ENCODE results near the gene CREB5. TPM values are rescaled to one million over a fixed set of nuclear protein-coding genes. Genes with fewer than 3 reads are reported as not detected.

The CREB5 gene
- total RNA-seq, 1 donor from 2014 or later = 13.6 TPM

DNA sequence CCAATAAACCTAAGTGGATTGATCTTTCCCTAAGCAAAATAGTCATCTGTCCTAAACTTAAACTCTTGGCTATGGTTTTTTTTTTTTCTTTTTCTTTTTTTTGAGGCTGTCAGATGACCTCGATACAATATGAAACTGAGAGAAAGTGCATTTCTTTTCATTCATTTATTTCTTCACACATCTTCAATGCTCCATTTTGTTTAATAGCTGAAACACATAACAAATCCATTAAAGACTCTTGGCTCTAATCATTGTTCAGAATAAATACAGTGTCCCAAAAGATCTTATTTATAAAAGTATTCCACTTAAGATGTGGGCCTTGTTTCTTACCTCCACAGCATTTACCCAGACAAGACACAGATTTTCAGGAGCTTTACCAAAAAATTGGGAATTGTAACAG is 350.3 kb downstream of the CREB5 start:
- H3K27me3 Mint-ChIP-seq (ENCODE audit: low read depth) = no peaks in the 10 kb centered on the region
- H3K9me3 Mint-ChIP-seq = no peaks in the 10 kb centered on the region
- peaks cover 15% of the 10 kb centered on the region for H3K4me1 Mint-ChIP-seq

GRCh38 chr7:28766359-28766758 is 354.0 kb downstream of the CREB5 start:
- Mint-ChIP-seq H3K4me3 (no peak overlapping the region), H3K27me3 (ENCODE audit: low read depth) (no peaks in the 10 kb centered on the region), H3K4me1 (no peaks in the 10 kb centered on the region), H3K36me3 (no peaks in the 10 kb centered on the region), H3K27ac (no peak overlapping the region), H3K9me3 (peaks cover 4% of the 10 kb centered on the region)
- no peak for TF ChIP-seq CTCF (IDR thresholded peaks at IDR 0.05; ENCODE audit: unreplicated experiment)
- no peak for DNase-seq (ENCODE audit: low spot score in 2 of 2, unreplicated experiment in 2 of 2)

More for the DNA sequence above, 350.3 kb downstream of the CREB5 start:
- no peak for TF ChIP-seq CTCF (IDR thresholded peaks at IDR 0.05; ENCODE audit: unreplicated experiment)
- no peak for DNase-seq (ENCODE audit: low spot score in 2 of 2, unreplicated experiment in 2 of 2)
- H3K4me3 Mint-ChIP-seq = no peak overlapping the region
- H3K27ac Mint-ChIP-seq = no peak overlapping the region
- H3K36me3 Mint-ChIP-seq = no peaks in the 10 kb centered on the region

GRCh38 chr7:28767356-28767755 is 355.0 kb downstream of the CREB5 start:
- no peaks in the 10 kb centered on the region for H3K36me3 Mint-ChIP-seq
- no peak for DNase-seq (ENCODE audit: low spot score in 2 of 2, unreplicated experiment in 2 of 2)
- peaks cover 4% of the 10 kb centered on the region for H3K9me3 Mint-ChIP-seq
- no peak overlapping the region for H3K27ac Mint-ChIP-seq
- H3K4me1 Mint-ChIP-seq = no peaks in the 10 kb centered on the region
- no peak for TF ChIP-seq CTCF (IDR thresholded peaks at IDR 0.05; ENCODE audit: unreplicated experiment)
- H3K27me3 Mint-ChIP-seq (ENCODE audit: low read depth) = no peaks in the 10 kb centered on the region
- no peak overlapping the region for H3K4me3 Mint-ChIP-seq

GRCh38 chr7:28768577-28769147 is 356.3 kb downstream of the CREB5 start:
- DNase-seq (ENCODE audit: low spot score in 2 of 2, unreplicated experiment in 2 of 2) = no peak
- H3K36me3 Mint-ChIP-seq = no peaks in the 10 kb centered on the region
- TF ChIP-seq CTCF (IDR thresholded peaks at IDR 0.05; ENCODE audit: unreplicated experiment) = no peak
- H3K27ac Mint-ChIP-seq = no peak overlapping the region
- peaks cover 4% of the 10 kb centered on the region for H3K9me3 Mint-ChIP-seq
- no peaks in the 10 kb centered on the region for H3K27me3 Mint-ChIP-seq (ENCODE audit: low read depth)
- no peak overlapping the region for H3K4me3 Mint-ChIP-seq
- H3K4me1 Mint-ChIP-seq = no peaks in the 10 kb centered on the region

DNA sequence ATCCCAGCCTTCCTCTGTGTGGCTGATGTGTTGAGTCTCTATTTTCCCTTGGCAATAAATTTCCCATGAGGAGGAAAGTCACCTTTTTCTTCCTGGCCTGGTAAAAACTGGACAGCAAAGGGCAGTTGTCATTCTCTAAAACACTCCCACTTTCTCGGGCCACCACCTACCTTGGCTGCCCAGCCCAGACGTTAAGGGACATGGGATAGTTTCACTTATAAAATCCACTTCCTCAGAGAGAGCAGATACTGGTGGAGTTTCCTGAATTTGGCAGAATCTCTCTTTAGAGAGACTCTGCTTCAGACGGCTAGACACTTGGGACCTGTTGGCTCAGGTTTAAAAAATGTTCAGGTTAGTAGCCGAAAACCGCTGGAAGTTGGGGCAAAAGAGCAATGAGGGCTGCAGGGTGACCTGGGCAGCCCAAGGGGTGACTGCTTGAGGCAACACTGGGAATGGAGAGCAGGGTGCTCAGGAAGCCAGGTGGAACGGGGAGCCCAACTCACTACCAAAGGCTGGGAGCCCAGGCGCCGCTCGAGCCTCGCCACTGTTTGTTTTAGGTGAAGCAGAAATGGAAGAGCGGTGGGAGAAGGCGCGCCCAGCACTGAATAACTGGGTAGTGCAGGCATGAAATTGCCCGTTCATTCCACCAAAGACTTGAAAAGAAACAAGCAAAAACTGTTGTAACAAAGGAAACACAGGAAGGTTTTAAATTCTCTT is 359.7 kb downstream of the CREB5 start:
- no peak for TF ChIP-seq CTCF (IDR thresholded peaks at IDR 0.05; ENCODE audit: unreplicated experiment)

More for the DNA sequence above, 359.7 kb downstream of the CREB5 start:
- Mint-ChIP-seq H3K27ac (no peak overlapping the region), H3K36me3 (no peaks in the 10 kb centered on the region), H3K4me1 (peaks cover 12% of the 10 kb centered on the region), H3K9me3 (peaks cover 8% of the 10 kb centered on the region), H3K27me3 (ENCODE audit: low read depth) (no peaks in the 10 kb centered on the region), H3K4me3 (no peak overlapping the region)
- DNase-seq (ENCODE audit: low spot score in 2 of 2, unreplicated experiment in 2 of 2) = no peak

All from mesothelial cell of epicardium (in vitro differentiated cells).